ENCODE results near the gene PABPC1L.

- TF ChIP-seq POLR2A (IDR thresholded peaks at IDR 0.05) = no peak
- no peak for TF ChIP-seq CTCF (IDR thresholded peaks at IDR 0.05)
These were observed 40.4 kb upstream of the PABPC1L start for GRCh38 chr20:44869471-44869870.
